A673 (cell line): ENCODE measurements around the gene SLC25A31. TPM values are rescaled to one million over a fixed set of nuclear protein-coding genes. Genes with fewer than 3 reads are reported as not detected.
A peak's percentile ranks its signal among the peaks of the same experiment; 100 is the strongest.

Source experiments
- Bru-seq: library from RNA; stranded (reverse); fragments of 400-500 nt; gene quantifications from one replicate; lab custom pipeline; 2021; lab: Mats Ljungman, UMichigan
- BruChase-seq, 2 experiments: library from RNA; stranded (reverse); fragments of 400-500 nt; gene quantifications; one replicate each; lab custom pipeline; 2021; lab: Mats Ljungman, UMichigan
- BruUV-seq: library from RNA; stranded (reverse); fragments of 400-500 nt; replicated peaks from 2 replicates; lab custom pipeline; 2021; lab: Mats Ljungman, UMichigan
- CTCF ChIA-PET: fragments of 300-600 bp; sonication (Branson Sonifier 250); formaldehyde crosslinking; loops from one replicate; lab custom pipeline; 2022; ENCODE audit warnings: antibody characterized with exemption; lab: Charles Lee
- POLR2A ChIA-PET: fragments of 300-600 bp; sonication (Branson Sonifier 250); formaldehyde crosslinking; loops from one replicate; lab custom pipeline; 2022; ENCODE audit warnings: antibody characterized with exemption; ENCODE audit not compliant: low non-redundant PET; lab: Charles Lee
- DNase-seq: peaks from one replicate; pipeline ENCODE4 v3.0.0-alpha.2; 2015; ENCODE audit warnings: low spot score
- H3K27ac ChIP-seq: fragments of 200-600 bp; sonication (generic); 2 replicates; pipeline ENCODE4 v1.5.1; 2016; ENCODE audit warnings: mixed run types, low read depth, mild to moderate bottlenecking, mixed read lengths, antibody characterized with exemption, low read length; ENCODE audit not compliant: poor library complexity, severe bottlenecking
- H3K27me3 ChIP-seq: fragments of 200-600 bp; sonication (generic); replicated peaks from 2 replicates; pipeline ENCODE4 v1.6.1; 2017; ENCODE audit warnings: mixed run types, low read depth, mild to moderate bottlenecking, mixed read lengths, antibody characterized with exemption, low read length; ENCODE audit not compliant: insufficient read depth, poor library complexity
- H3K36me3 ChIP-seq: fragments of 200-600 bp; sonication (generic); 2 replicates; pipeline ENCODE4 v1.6.1; 2016; ENCODE audit warnings: mixed run types, mild to moderate bottlenecking, mixed read lengths, antibody characterized with exemption, low read length; ENCODE audit not compliant: insufficient read depth, poor library complexity, severe bottlenecking
- H3K4me1 ChIP-seq: fragments of 200-600 bp; sonication (generic); 2 replicates; pipeline ENCODE4 v1.6.1; 2017; ENCODE audit warnings: mixed run types, mild to moderate bottlenecking, mixed read lengths, antibody characterized with exemption, low read length; ENCODE audit not compliant: insufficient read depth, poor library complexity, severe bottlenecking
- H3K4me3 ChIP-seq: fragments of 200-600 bp; sonication (generic); 2 replicates; pipeline ENCODE4 v1.5.1; 2016; ENCODE audit warnings: low read depth, mixed run types, mild to moderate bottlenecking, mixed read lengths, low read length; ENCODE audit not compliant: poor library complexity, severe bottlenecking
- H3K9me3 ChIP-seq: fragments of 200-600 bp; sonication (generic); 2 replicates; pipeline ENCODE4 v1.6.1; 2016; ENCODE audit warnings: mixed run types, low read depth, mild to moderate bottlenecking, mixed read lengths, antibody characterized with exemption, low read length; ENCODE audit not compliant: poor library complexity, severe bottlenecking
- EZH2 ChIP-seq: fragments of 200-600 bp; sonication (generic); IDR thresholded peaks from 2 replicates; pipeline ENCODE4 v1.6.1; 2017; ENCODE audit warnings: borderline replicate concordance, low read depth, mild to moderate bottlenecking, mixed read lengths, antibody characterized with exemption, low read length; ENCODE audit not compliant: poor library complexity, severe bottlenecking
- intact Hi-C: fragments of 100-400 bp; cut with micrococcal nuclease; formaldehyde crosslinking; loops from one replicate; pipeline ENCODE4 v1.10.0; 2022; ENCODE audit not compliant: unreplicated experiment
- long read RNA-seq: library from polyadenylated mRNA; stranded (forward); transcript quantifications from one replicate; pipeline ENCODE4 v2.0.0, GENCODE V29; 2022
- total RNA-seq: library from RNA; stranded (reverse); gene quantifications from 2 replicates; pipeline ENCODE4 v1.2.3, GENCODE V29; 2021
- TF ChIP-seq, protein P1 (sequence below): fragments of 300-800, 200-600 bp; sonication (generic); conservative IDR thresholded peaks from 2 replicates; pipeline ENCODE4 v1.5.1; 2017; ENCODE audit warnings: low read depth, mild to moderate bottlenecking, antibody characterized with exemption, low read length, moderate library complexity, mixed read lengths

Gene SLC25A31
- total RNA-seq, result not detected in 2 replicates
- percentile 19 among the genes with signal in this experiment for Bru-seq, nascent RNA
- BruChase-seq, experiment 1, labeled RNA remaining after a 2-hour chase, result percentile 18 among the genes with signal in this experiment
- percentile 15 among the genes with signal in this experiment for BruChase-seq, experiment 2, labeled RNA remaining after a 6-hour chase
- long read RNA-seq, partial matches to known transcripts, result 1 of 1 reads
- long read RNA-seq, other reads (novel, unspliced or antisense), result 0 of 1 reads

- DNase-seq, result no peak
- Histone ChIP-seq H3K27me3 (no peaks in the 10 kb centered on the region), H3K9me3 (no peaks in the 10 kb centered on the region), H3K4me1 (no peaks in the 10 kb centered on the region), H3K4me3 (no peak within 1 kb of the TSS), H3K27ac (no peak within 1 kb of the TSS), H3K36me3 (no peaks in the 10 kb centered on the region)
- POLR2A ChIA-PET, result no interaction called here
- CTCF ChIA-PET, result no interaction called here
- TF ChIP-seq, protein P1, sequence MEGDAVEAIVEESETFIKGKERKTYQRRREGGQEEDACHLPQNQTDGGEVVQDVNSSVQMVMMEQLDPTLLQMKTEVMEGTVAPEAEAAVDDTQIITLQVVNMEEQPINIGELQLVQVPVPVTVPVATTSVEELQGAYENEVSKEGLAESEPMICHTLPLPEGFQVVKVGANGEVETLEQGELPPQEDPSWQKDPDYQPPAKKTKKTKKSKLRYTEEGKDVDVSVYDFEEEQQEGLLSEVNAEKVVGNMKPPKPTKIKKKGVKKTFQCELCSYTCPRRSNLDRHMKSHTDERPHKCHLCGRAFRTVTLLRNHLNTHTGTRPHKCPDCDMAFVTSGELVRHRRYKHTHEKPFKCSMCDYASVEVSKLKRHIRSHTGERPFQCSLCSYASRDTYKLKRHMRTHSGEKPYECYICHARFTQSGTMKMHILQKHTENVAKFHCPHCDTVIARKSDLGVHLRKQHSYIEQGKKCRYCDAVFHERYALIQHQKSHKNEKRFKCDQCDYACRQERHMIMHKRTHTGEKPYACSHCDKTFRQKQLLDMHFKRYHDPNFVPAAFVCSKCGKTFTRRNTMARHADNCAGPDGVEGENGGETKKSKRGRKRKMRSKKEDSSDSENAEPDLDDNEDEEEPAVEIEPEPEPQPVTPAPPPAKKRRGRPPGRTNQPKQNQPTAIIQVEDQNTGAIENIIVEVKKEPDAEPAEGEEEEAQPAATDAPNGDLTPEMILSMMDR, result no peak
- no peak for TF ChIP-seq EZH2
- intact Hi-C loops, result no loop called here
- no TSS peak for BruUV-seq
Observed at GRCh38 chr4:127730142-127730913, at the start of gene SLC25A31. TSS of gene SLC25A31 (plus strand) at chr4:127730400. CDS start at chr4:127730546, 146 bp downstream.

DNA sequence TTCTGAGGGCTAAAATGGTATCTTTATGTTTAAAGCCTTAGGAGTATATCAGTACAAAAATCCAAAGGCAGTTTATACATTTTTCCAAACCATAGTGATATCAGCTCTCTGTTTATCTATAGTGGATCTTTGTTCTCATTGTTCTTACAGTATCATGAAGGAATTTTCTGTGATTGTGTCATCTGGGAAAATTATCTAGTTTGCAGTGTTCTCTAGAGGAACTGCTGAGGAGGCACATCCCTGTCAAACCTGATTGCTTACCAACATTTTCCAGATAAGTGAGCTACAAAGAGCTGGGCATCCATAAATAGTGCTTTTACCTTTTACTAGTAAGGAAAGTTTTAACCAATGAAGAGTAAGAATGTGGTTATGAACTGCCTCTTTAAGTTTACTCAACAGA is 44.9 kb upstream of the SLC25A31 start:
- DNase-seq, result no peak
- Histone ChIP-seq H3K27me3 (no peaks in the 10 kb centered on the region), H3K4me1 (no peaks in the 10 kb centered on the region), H3K27ac (no peak overlapping the region), H3K9me3 (no peaks in the 10 kb centered on the region), H3K36me3 (no peaks in the 10 kb centered on the region), H3K4me3 (no peak overlapping the region)
- no peak for TF ChIP-seq EZH2
- TF ChIP-seq, protein P1, result no peak
- CTCF ChIA-PET, result interaction anchor here (0.5 kb wide), 1 partner anchor 41 kb away, joined by 3 read pairs; no protein-coding TSS in a partner anchor
- POLR2A ChIA-PET, result no interaction called here
- BruUV-seq, result no TSS peak
- intact Hi-C loops, result no loop called here

- BruUV-seq, result no TSS peak
- no peak overlapping the region for H3K27ac ChIP-seq
- no peak for DNase-seq
- no peak overlapping the region for H3K4me3 ChIP-seq
- no peaks in the 10 kb centered on the region for H3K27me3 ChIP-seq
- TF ChIP-seq, protein P1, result no peak
- TF ChIP-seq EZH2, result no peak
- intact Hi-C loops, result no loop called here
- ChIA-PET CTCF (no interaction called here), POLR2A (no interaction called here)
- H3K36me3 ChIP-seq, result no peaks in the 10 kb centered on the region
- H3K9me3 ChIP-seq, result no peaks in the 10 kb centered on the region
- H3K4me1 ChIP-seq, result no peaks in the 10 kb centered on the region
Observed at GRCh38 chr4:127686658-127687057, 43.5 kb upstream of the SLC25A31 start.
